ENCODE data around the gene FBLIM1. TPM values are rescaled to one million over a fixed set of nuclear protein-coding genes. Genes with fewer than 3 reads are reported as not detected.
"Not testable (repeated sequence)": the region's sequence is repeated elsewhere in the genome, so short reads cannot be mapped to it uniquely, and the experiment has no call there.

Gene FBLIM1
- total RNA-seq, 1 experiment from 2014 or later: 6.0 TPM

DNA sequence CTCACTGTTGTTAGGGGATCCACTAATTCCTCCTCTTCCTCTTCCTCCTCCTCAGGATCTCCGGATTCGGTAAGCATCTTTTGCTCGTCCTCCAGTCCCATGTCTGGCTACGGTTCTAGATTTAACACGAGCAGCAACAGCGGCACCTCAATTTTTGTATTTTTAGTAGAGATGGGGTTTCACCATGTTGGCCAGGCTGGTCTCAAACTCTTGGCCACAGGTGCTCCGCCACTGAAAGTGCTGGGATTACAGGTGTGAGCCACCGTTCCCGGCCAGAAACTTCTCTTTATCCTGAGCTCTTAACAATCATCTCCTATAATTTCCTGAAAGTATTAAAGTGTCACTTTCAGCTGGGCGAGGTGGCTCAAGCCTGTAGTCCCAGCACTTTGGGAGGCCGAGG lies 49.0 kb downstream of the FBLIM1 start, which contains the start of gene UQCRHL:
TSS of gene UQCRHL (minus strand) at position 101 of the 400 bp plus-strand sequence. CDS start at position 101, 0 bp downstream.
- ATAC-seq; H2AFZ ChIP-seq (ENCODE audit: low read depth, low read length, poor library complexity, severe bottlenecking); H3K4me3 ChIP-seq (replicated peaks in 1 of 2; ENCODE audit: low read depth in 1 of 2, low read length in 2 of 2); H4K20me1 ChIP-seq (ENCODE audit: insufficient read depth); H3K9me2 ChIP-seq (ENCODE audit: insufficient read depth); H3K9me3 ChIP-seq (ENCODE audit: control insufficient read depth in 1 of 2, insufficient read depth in 1 of 2, low read depth in 1 of 2, low read length in 2 of 2); H3K4me2 ChIP-seq (ENCODE audit: low read length); H3K27ac ChIP-seq (ENCODE audit: low read depth, low read length); RAD21 ChIA-PET (ENCODE audit: low non-redundant PET in 1 of 2, low total read pairs in 2 of 2, uncharacterized antibody in 2 of 2, unreplicated experiment in 2 of 2); H3K27me3 ChIP-seq (ENCODE audit: insufficient read depth, low read length); H3K36me3 ChIP-seq (ENCODE audit: control insufficient read depth in 1 of 2, insufficient read depth in 2 of 2, low read length in 2 of 2); H3K79me2 ChIP-seq (ENCODE audit: insufficient read depth, low read length); BruUV-seq (replicated peaks); DNase-seq (ENCODE audit: low read depth, low spot score); intact Hi-C loops (cut with micrococcal nuclease); H3K9ac ChIP-seq (ENCODE audit: low read length): not testable (repeated sequence)
- peaks cover 6 to 14% of the 10 kb centered on the region in 2 experiments; a peak in 3 of 4 replicates for H3K4me1 ChIP-seq (ENCODE audit: control insufficient read depth in 1 of 2, insufficient read depth in 2 of 2, low read length in 2 of 2)
- ChIA-PET CTCF (interaction anchor here (1.4 kb wide), 1 partner anchor 8 kb away, joined by 6 read pairs; no protein-coding TSS in a partner anchor), POLR2A (interaction anchor here (1.3 kb wide), 1 partner anchor 26 kb away, joined by 3 read pairs; no protein-coding TSS in a partner anchor)

- H4K20me1 ChIP-seq (ENCODE audit: insufficient read depth): no peaks in the 10 kb centered on the region
- peaks cover 3% of the 10 kb centered on the region in 2 experiments; a peak in 3 of 4 replicates for H3K4me1 ChIP-seq (ENCODE audit: control insufficient read depth in 1 of 2, insufficient read depth in 2 of 2, low read length in 2 of 2)
- DNase-seq (ENCODE audit: low read depth, low spot score) (no peak), ATAC-seq (no peak)
- POLR2A ChIA-PET: interaction anchor here (0.6 kb wide), 1 partner anchor 555 kb away, joined by 4 read pairs; no protein-coding TSS in a partner anchor
- no peaks in the 10 kb centered on the region for H3K36me3 ChIP-seq (ENCODE audit: control insufficient read depth in 1 of 2, insufficient read depth in 2 of 2, low read length in 2 of 2)
- CTCF ChIA-PET: no interaction called here
- H3K9ac ChIP-seq (ENCODE audit: low read length): no peak overlapping the region
- RAD21 ChIA-PET (ENCODE audit: low non-redundant PET in 1 of 2, low total read pairs in 2 of 2, uncharacterized antibody in 2 of 2, unreplicated experiment in 2 of 2): no interaction called here
- BruUV-seq (replicated peaks): no TSS peak
- intact Hi-C loops (cut with micrococcal nuclease): no loop called here
- H3K4me2 ChIP-seq (ENCODE audit: low read length): no peak overlapping the region
- no peak overlapping the region for H2AFZ ChIP-seq (ENCODE audit: low read depth, low read length, poor library complexity, severe bottlenecking)
- H3K4me3 ChIP-seq (replicated peaks in 1 of 2; ENCODE audit: low read depth in 1 of 2, low read length in 2 of 2): no peak overlapping the region
- no peaks in the 10 kb centered on the region for H3K27me3 ChIP-seq (ENCODE audit: insufficient read depth, low read length)
- H3K79me2 ChIP-seq (ENCODE audit: insufficient read depth, low read length): no peaks in the 10 kb centered on the region
- no peaks in the 10 kb centered on the region for H3K9me3 ChIP-seq (ENCODE audit: control insufficient read depth in 1 of 2, insufficient read depth in 1 of 2, low read depth in 1 of 2, low read length in 2 of 2)
- no peaks in the 10 kb centered on the region for H3K9me2 ChIP-seq (ENCODE audit: insufficient read depth)
- H3K27ac ChIP-seq (ENCODE audit: low read depth, low read length): no peak overlapping the region
- TF ChIP-seq TCF7L2 (IDR thresholded peaks at IDR 0.05; ENCODE audit: borderline replicate concordance, extremely low read depth, insufficient read depth, insufficient read length): no peak
- TF ChIP-seq EZH2phosphoT487 (IDR thresholded peaks at IDR 0.05; ENCODE audit: borderline replicate concordance): no peak
- TF ChIP-seq, protein P1, sequence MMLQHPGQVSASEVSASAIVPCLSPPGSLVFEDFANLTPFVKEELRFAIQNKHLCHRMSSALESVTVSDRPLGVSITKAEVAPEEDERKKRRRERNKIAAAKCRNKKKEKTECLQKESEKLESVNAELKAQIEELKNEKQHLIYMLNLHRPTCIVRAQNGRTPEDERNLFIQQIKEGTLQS (IDR thresholded peaks at IDR 0.05): no peak
- TF ChIP-seq EGR1 (IDR thresholded peaks at IDR 0.05; ENCODE audit: low read depth): no peak
- TF ChIP-seq CTCF (IDR thresholded peaks at IDR 0.05 in 2 of 3, conservative IDR thresholded peaks at IDR 0.05 in 1 of 3; ENCODE audit: borderline replicate concordance in 1 of 3, insufficient read depth in 1 of 3, low read depth in 2 of 3, low read length in 2 of 3): no peak
- TF ChIP-seq POLR2A (IDR thresholded peaks at IDR 0.05; ENCODE audit: borderline replicate concordance, extremely low read depth, insufficient read depth, insufficient read length): no peak
- TF ChIP-seq ELF1 (IDR thresholded peaks at IDR 0.05; ENCODE audit: borderline replicate concordance, low read depth): no peak
- TF ChIP-seq SIN3A (IDR thresholded peaks at IDR 0.05; ENCODE audit: low read depth): no peak
- TF ChIP-seq FOSL1 (IDR thresholded peaks at IDR 0.05; ENCODE audit: low read depth): no peak
- no peak for TF ChIP-seq ZFX (IDR thresholded peaks at IDR 0.05)
- TF ChIP-seq CEBPB (IDR thresholded peaks at IDR 0.05; ENCODE audit: low read depth): no peak
- TF ChIP-seq ZBTB33 (IDR thresholded peaks at IDR 0.05; ENCODE audit: extremely low read depth, insufficient replicate concordance, low read length): no peak
- no peak for TF ChIP-seq EZH2 (IDR thresholded peaks at IDR 0.05)
- TF ChIP-seq, protein P2, sequence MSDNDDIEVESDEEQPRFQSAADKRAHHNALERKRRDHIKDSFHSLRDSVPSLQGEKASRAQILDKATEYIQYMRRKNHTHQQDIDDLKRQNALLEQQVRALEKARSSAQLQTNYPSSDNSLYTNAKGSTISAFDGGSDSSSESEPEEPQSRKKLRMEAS (IDR thresholded peaks at IDR 0.05): no peak
Observed at GRCh38 chr1:15808955-15809354, 50.4 kb downstream of the FBLIM1 start.

All from HCT116 (cell line).